GM21576 (cell line): ENCODE results near the gene TRAK2.
"Not testable (repeated sequence)": the region's sequence is repeated elsewhere in the genome, so short reads cannot be mapped to it uniquely, and the experiment has no call there.

Experiments used
- ATAC-seq: cut with Tn5 transposase; IDR thresholded peaks from one replicate; pipeline ENCODE4 v1.9.1; 2021; ENCODE audit warnings: mild to moderate bottlenecking, moderate library complexity; ENCODE audit not compliant: unreplicated experiment

The TRAK2 gene

GRCh38 chr2:201419057-201419635 is 32.1 kb downstream of the TRAK2 start:
- ATAC-seq: no peak

- ATAC-seq: no peak
Observed at GRCh38 chr2:201415149-201415548, 36.1 kb downstream of the TRAK2 start.

- peak; percentile 87 for ATAC-seq
Observed at GRCh38 chr2:201414099-201415023, 36.9 kb downstream of the TRAK2 start.

GRCh38 chr2:201413552-201413951 is 37.7 kb downstream of the TRAK2 start:
- ATAC-seq: no peak

- ATAC-seq: no peak
Observed at GRCh38 chr2:201413143-201413542, 38.1 kb downstream of the TRAK2 start.

- no peak for ATAC-seq
Observed at GRCh38 chr2:201411421-201411820, 39.8 kb downstream of the TRAK2 start.

- no peak for ATAC-seq
Observed at GRCh38 chr2:201408931-201409330, 42.3 kb downstream of the TRAK2 start.

- ATAC-seq: no peak
Observed at GRCh38 chr2:201407265-201407664, 44.0 kb downstream of the TRAK2 start.

- ATAC-seq: no peak
Observed at GRCh38 chr2:201406077-201406662, 45.1 kb downstream of the TRAK2 start.

GRCh38 chr2:201404699-201405280 is 46.5 kb downstream of the TRAK2 start:
- no peak for ATAC-seq

GRCh38 chr2:201403880-201404279 is 47.4 kb downstream of the TRAK2 start:
- no peak for ATAC-seq

GRCh38 chr2:201402651-201403562 is 48.4 kb downstream of the TRAK2 start:
- ATAC-seq: no peak

GRCh38 chr2:201401815-201402214 is 49.4 kb downstream of the TRAK2 start:
- no peak for ATAC-seq

GRCh38 chr2:201396595-201396994 is 54.7 kb downstream of the TRAK2 start:
- ATAC-seq: no peak

GRCh38 chr2:201383136-201383535 is 68.1 kb downstream of the TRAK2 start:
- ATAC-seq: no peak

- ATAC-seq: no peak
Observed at GRCh38 chr2:201378496-201379397, 72.5 kb downstream of the TRAK2 start.

GRCh38 chr2:201377218-201377617 is 74.0 kb downstream of the TRAK2 start:
- ATAC-seq: no peak

GRCh38 chr2:201369775-201370174 is 81.5 kb downstream of the TRAK2 start:
- ATAC-seq: no peak

GRCh38 chr2:201369318-201369717 is 81.9 kb downstream of the TRAK2 start:
- not testable (repeated sequence) for ATAC-seq
